HG02840 (cell line): ENCODE data around the gene RAB11FIP3.

Experiments
- ATAC-seq: cut with Tn5 transposase; IDR thresholded peaks from one replicate; pipeline ENCODE4 v1.9.1; 2021; ENCODE audit warnings: mild to moderate bottlenecking, moderate library complexity, moderate number of reproducible peaks; ENCODE audit not compliant: unreplicated experiment, low FRiP score

RAB11FIP3 gene

GRCh38 chr16:528111-529011 lies 102.9 kb downstream of the RAB11FIP3 start:
- peak; percentile 10 for ATAC-seq

GRCh38 chr16:529012-529575 lies 103.6 kb downstream of the RAB11FIP3 start:
- no peak for ATAC-seq

DNA sequence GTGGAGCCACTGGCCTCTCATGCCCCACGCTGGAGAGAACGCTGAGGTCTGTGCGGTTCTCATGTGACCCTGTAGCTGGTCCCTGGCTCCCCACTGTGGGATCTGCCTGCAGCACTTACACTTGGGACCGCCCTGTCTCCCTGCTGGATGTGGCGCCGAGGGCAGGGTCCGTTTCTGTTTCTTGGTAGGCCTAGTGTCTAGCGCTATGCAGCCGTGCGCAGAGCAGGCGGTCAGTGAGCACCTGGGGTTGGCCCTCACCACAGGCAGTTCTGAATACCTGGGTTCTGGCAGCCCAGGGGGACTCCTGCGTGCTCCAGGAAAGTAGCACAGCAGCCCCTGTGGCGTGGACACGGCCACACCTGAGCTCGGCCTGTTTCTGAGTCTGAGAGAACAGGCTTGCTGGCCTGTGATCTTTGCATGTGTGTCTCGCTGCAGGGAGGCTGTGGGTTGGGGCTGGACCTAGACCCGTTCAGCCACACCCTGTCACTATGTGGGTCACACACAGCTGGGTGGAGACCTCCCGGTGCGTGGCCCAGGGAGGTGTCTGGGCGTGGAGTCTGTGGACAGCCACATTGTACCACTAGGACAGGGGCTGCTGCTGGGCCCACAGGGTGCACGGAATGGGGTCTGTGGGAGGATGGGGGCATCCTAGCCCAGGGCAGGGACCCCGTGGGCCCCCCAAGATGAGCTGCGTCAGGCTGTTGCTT lies 104.8 kb downstream of the RAB11FIP3 start:
- ATAC-seq = no peak

DNA sequence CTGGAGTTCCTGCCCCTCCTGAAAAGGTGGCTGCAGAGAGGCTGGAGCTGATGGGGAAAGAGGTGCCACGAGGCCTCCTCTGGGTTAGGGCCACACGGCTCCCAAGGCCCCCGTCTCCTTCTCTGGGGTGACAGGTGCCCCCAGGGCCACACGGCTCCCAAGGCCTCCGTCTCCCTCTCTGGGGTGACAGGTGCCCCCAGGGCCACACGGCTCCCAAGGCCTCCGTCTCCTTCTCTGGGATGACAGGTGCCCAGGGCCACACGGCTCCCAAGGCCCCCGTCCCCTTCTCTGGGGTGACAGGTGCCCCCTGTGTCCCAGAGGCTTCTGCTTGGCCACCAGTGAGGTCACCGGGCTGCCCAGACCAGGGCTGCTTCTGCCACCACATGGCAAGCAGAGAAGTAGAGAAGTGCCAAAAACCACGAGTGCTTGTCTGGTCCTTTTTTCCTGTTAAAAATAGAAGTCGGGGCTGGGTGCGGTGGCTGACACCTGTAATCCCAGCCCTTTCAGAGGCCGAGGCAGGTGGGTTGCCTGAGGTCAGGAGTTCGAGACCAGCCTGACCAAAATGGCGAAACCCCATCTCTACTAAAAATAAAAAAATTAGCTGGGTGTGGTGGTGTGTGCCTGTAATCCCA lies 106.2 kb downstream of the RAB11FIP3 start:
- no peak for ATAC-seq

GRCh38 chr16:533391-534123 lies 108.1 kb downstream of the RAB11FIP3 start:
- no peak for ATAC-seq

DNA sequence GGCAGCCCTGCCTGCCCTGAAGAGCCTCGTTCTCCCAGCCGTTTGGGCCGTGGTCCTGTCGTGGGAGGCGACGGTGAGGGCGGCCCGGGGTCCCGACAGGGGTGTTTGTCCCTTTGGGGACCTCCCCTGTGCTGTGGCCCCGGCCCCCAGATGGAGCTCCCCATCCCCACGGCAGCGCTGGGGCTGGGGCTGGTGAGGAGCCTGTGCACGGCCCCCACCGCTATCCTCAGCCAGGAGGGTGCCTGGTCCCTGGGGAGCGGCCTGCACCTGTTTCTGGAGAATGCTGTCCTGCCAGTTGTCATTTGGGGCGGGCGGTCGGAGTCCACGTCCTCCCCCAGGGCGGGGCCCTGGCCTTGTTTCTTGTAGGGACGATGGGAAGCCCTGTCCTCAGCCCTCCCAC lies 108.7 kb downstream of the RAB11FIP3 start:
- ATAC-seq = no peak

GRCh38 chr16:534856-535445 lies 109.5 kb downstream of the RAB11FIP3 start:
- ATAC-seq = no peak

- ATAC-seq = no peak
Observed at GRCh38 chr16:535446-536405, 110.3 kb downstream of the RAB11FIP3 start.

GRCh38 chr16:536746-537145 lies 111.3 kb downstream of the RAB11FIP3 start:
- no peak for ATAC-seq

GRCh38 chr16:537415-538335 lies 112.2 kb downstream of the RAB11FIP3 start:
- ATAC-seq = no peak

- no peak for ATAC-seq
Observed at GRCh38 chr16:539901-540530, 114.6 kb downstream of the RAB11FIP3 start.

GRCh38 chr16:540645-541340 lies 115.3 kb downstream of the RAB11FIP3 start:
- no peak for ATAC-seq

GRCh38 chr16:543301-544164 lies 118.1 kb downstream of the RAB11FIP3 start:
- no peak for ATAC-seq

- no peak for ATAC-seq
Observed at GRCh38 chr16:544517-544916, 119.1 kb downstream of the RAB11FIP3 start.

DNA sequence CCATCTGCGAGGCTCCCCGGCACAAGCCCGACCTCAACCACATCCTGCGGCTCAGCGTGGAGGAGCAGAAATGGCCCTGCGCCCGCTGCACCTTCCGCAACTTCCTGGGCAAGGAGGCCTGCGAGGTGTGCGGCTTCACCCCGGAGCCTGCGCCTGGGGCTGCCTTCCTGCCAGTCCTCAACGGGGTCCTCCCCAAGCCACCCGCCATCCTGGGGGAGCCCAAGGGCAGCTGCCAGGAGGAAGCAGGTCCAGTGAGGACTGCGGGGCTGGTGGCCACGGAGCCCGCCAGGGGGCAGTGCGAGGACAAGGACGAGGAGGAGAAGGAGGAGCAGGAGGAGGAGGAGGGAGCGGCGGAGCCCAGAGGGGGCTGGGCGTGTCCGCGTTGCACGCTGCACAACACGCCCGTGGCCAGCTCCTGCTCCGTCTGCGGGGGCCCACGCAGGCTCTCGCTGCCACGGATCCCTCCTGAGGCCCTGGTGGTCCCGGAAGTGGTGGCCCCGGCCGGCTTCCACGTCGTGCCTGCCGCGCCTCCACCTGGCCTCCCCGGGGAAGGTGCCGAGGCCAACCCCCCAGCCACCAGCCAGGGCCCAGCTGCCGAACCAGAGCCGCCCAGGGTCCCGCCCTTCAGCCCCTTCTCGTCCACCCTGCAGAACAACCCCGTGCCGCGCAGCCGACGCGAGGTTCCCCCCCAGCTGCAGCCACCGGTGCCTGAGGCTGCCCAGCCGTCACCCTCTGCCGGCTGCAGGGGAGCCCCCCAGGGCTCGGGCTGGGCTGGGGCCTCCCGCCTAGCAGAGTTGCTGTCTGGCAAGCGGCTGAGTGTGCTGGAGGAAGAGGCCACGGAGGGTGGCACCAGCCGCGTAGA lies 121.7 kb downstream of the RAB11FIP3 start:
- ATAC-seq = no peak
